IMR-90 (cell line): ENCODE measurements around the gene TENM4. TPM values are rescaled to one million over a fixed set of nuclear protein-coding genes. Genes with fewer than 3 reads are reported as not detected.
A peak's percentile ranks its signal among the peaks of the same experiment; 100 is the strongest.

Experiments used
- ATAC-seq: fragments of 200-7000 bp; cut with Tn5 transposase; 2 replicates; pipeline ENCODE4 v1.9.1; 2020; ENCODE audit warnings: low read depth, mild to moderate bottlenecking, moderate library complexity
- BruUV-seq: library from RNA; stranded (reverse); fragments of 400-500 nt; replicated peaks from 2 replicates; lab custom pipeline; 2021; lab: Mats Ljungman, UMichigan
- CTCF ChIA-PET: fragments of 300-600 bp; formaldehyde crosslinking; extraction: SDS; loops from one replicate; lab custom pipeline; 2021; ENCODE audit warnings: antibody characterized with exemption; lab: Yijun Ruan, JAX
- POLR2A ChIA-PET: fragments of 300-600 bp; sonication (Branson Sonifier 250); formaldehyde crosslinking; loops from one replicate; lab custom pipeline; 2022; ENCODE audit warnings: antibody characterized with exemption; ENCODE audit not compliant: unreplicated experiment; lab: Charles Lee
- DNase-seq: peaks from one replicate; pipeline ENCODE4 v3.0.0; 2013
- H2AFZ ChIP-seq: replicated peaks from 2 replicates; pipeline ENCODE3; 2013; ENCODE audit warnings: low read length, mild to moderate bottlenecking; ENCODE audit not compliant: poor library complexity
- H2AK5ac ChIP-seq: 2 replicates; pipeline ENCODE4 v1.6.1; 2013; ENCODE audit warnings: low read depth, low read length, inconsistent platforms
- H2AK9ac ChIP-seq: replicated peaks from 2 replicates; pipeline ENCODE3; 2013; ENCODE audit warnings: mild to moderate bottlenecking, low read depth, low read length, moderate library complexity; ENCODE audit not compliant: poor library complexity
- H2BK120ac ChIP-seq: 2 replicates; pipeline ENCODE4 v1.6.1; 2013; ENCODE audit warnings: low read depth, low read length, inconsistent platforms
- H2BK15ac ChIP-seq: 3 replicates; pipeline ENCODE4 v1.6.1; 2013; ENCODE audit warnings: low read depth, low read length, inconsistent platforms
- H2BK20ac ChIP-seq: 2 replicates; pipeline ENCODE4 v1.6.1; 2013; ENCODE audit warnings: low read depth, mild to moderate bottlenecking, inconsistent platforms, low read length, moderate library complexity
- H2BK5ac ChIP-seq: 2 replicates; pipeline ENCODE4 v1.6.1; 2013; ENCODE audit warnings: mild to moderate bottlenecking, low read depth, low read length, inconsistent platforms; ENCODE audit not compliant: poor library complexity, severe bottlenecking
- H3K14ac ChIP-seq: replicated peaks from 2 replicates; pipeline ENCODE4 v1.6.1; 2013; ENCODE audit warnings: low read depth, low read length, inconsistent platforms
- H3K18ac ChIP-seq: 2 replicates; pipeline ENCODE4 v1.6.1; 2013; ENCODE audit warnings: low read depth, low read length, control low read depth
- H3K23ac ChIP-seq: 2 replicates; pipeline ENCODE4 v1.6.1; 2013; ENCODE audit warnings: low read depth, low read length, inconsistent platforms
- H3K27ac ChIP-seq: 2 replicates; pipeline ENCODE4 v1.5.1; 2013; ENCODE audit warnings: mild to moderate bottlenecking, control low read depth, low read length; ENCODE audit not compliant: insufficient read depth
- H3K27me3 ChIP-seq: 2 replicates; pipeline ENCODE4 v1.6.1; 2013; ENCODE audit warnings: low read length; ENCODE audit not compliant: control insufficient read depth, insufficient read depth
- H3K36me3 ChIP-seq: 2 replicates; pipeline ENCODE4 v1.6.1; 2013; ENCODE audit warnings: low read length, mixed read lengths; ENCODE audit not compliant: control insufficient read depth, insufficient read depth
- H3K4ac ChIP-seq: 2 replicates; pipeline ENCODE4 v1.6.1; 2013; ENCODE audit warnings: low read depth, low read length, inconsistent platforms
- H3K4me1 ChIP-seq: 2 replicates; pipeline ENCODE4 v1.6.1; 2013; ENCODE audit warnings: low read length, mixed read lengths; ENCODE audit not compliant: control insufficient read depth, insufficient read depth
- H3K4me2 ChIP-seq: 2 replicates; pipeline ENCODE4 v1.6.1; 2013; ENCODE audit warnings: low read depth, mild to moderate bottlenecking, control low read depth, low read length, moderate library complexity
- H3K4me3 ChIP-seq: 2 replicates; pipeline ENCODE4 v1.5.1; 2013; ENCODE audit warnings: low read depth, mild to moderate bottlenecking, control low read depth, low read length, moderate library complexity; ENCODE audit not compliant: insufficient read depth
- H3K56ac ChIP-seq: 2 replicates; pipeline ENCODE4 v1.6.1; 2013; ENCODE audit warnings: low read length, inconsistent platforms; ENCODE audit not compliant: insufficient read depth; ENCODE audit errors: extremely low read depth
- H3K79me1 ChIP-seq, 2 experiments: 2 replicates each; pipeline ENCODE4 v1.6.1; 2013; ENCODE audit warnings: low read length in 2 of 2, inconsistent platforms in 1 of 2, low read depth in 1 of 2
- H3K9ac ChIP-seq: 2 replicates; pipeline ENCODE4 v1.6.1; 2013; ENCODE audit warnings: low read depth, low read length, control low read depth
- H3K9me1 ChIP-seq: 2 replicates; pipeline ENCODE4 v1.6.1; 2013; ENCODE audit warnings: low read length, inconsistent platforms; ENCODE audit not compliant: insufficient read depth
- H3K9me3 ChIP-seq: 2 replicates; pipeline ENCODE4 v1.6.1; 2013; ENCODE audit warnings: low read length; ENCODE audit not compliant: control insufficient read depth, insufficient read depth
- H4K20me1 ChIP-seq: 2 replicates; pipeline ENCODE4 v1.6.1; 2013; ENCODE audit warnings: low read length, inconsistent platforms; ENCODE audit not compliant: insufficient read depth
- H4K5ac ChIP-seq: 2 replicates; pipeline ENCODE4 v1.6.1; 2013; ENCODE audit warnings: mild to moderate bottlenecking, low read depth, low read length, control low read depth
- H4K8ac ChIP-seq, 2 experiments: 2 replicates each; pipeline ENCODE4 v1.6.1; 2013; ENCODE audit warnings: low read depth in 2 of 2, low read length in 2 of 2, control low read depth in 1 of 2, inconsistent platforms in 1 of 2
- H4K91ac ChIP-seq: 2 replicates; pipeline ENCODE4 v1.6.1; 2013; ENCODE audit warnings: low read depth, low read length, inconsistent platforms; ENCODE audit not compliant: insufficient read depth
- FOS ChIP-seq: fragments of 150-350 bp; IDR thresholded peaks from 2 replicates; pipeline ENCODE4 v1.6.1; 2016; ENCODE audit warnings: low read depth, low read length
- NFE2L2 ChIP-seq: fragments of 150-350 bp; IDR thresholded peaks from 2 replicates; pipeline ENCODE4 v1.6.1; 2016; ENCODE audit warnings: low read depth, mild to moderate bottlenecking, low read length
- WGBS, 2 experiments: methylation state at CpG; one replicate each; pipeline versions ENCODE4 v1.1.5 to v1.1.7; 2013; ENCODE audit warnings: missing lambda C conversion rate in 2 of 2; ENCODE audit not compliant: insufficient read length in 1 of 2; ENCODE audit errors: extremely low coverage in 2 of 2; 5-methylcytosine and 5-hydroxymethylcytosine counted together
- dilution Hi-C: fragments of 300-500 bp; cut with HindIII; formaldehyde crosslinking; loops from one replicate; pipeline ENCODE4 v1.14.3; 2018; ENCODE audit warnings: low sequenced_read_pairs; ENCODE audit not compliant: unreplicated experiment
- in situ Hi-C: fragments of 300-500 bp; cut with MboI; formaldehyde crosslinking; loops from 3 replicates; pipeline ENCODE4 v1.14.3; 2019; ENCODE audit warnings: low sequenced_read_pairs, inconsistent platforms, mixed read lengths
- intact Hi-C: fragments of 100-400 bp; cut with micrococcal nuclease; formaldehyde crosslinking; loops from 2 replicates; pipeline ENCODE4 v1.10.0; 2022
- polyA plus RNA-seq, 3 experiments: library from polyadenylated mRNA; depleted of rRNA; stranded (reverse); fragments of >200 nt; gene quantifications; 2 replicates each; pipeline ENCODE4 v1.2.3, GENCODE V29; 2012; ENCODE audit warnings: low replicate concordance in 1 of 3
- total RNA-seq: library from RNA; depleted of rRNA; stranded (reverse); fragments of >200 nt; gene quantifications from 2 replicates; pipeline ENCODE4 v1.2.3, GENCODE V29; 2012

The TENM4 gene
- total and polyA plus RNA-seq, 2 of the 4 experiments (the other 2 are of a cell fraction), result 7.4 to 9.0 TPM

DNA sequence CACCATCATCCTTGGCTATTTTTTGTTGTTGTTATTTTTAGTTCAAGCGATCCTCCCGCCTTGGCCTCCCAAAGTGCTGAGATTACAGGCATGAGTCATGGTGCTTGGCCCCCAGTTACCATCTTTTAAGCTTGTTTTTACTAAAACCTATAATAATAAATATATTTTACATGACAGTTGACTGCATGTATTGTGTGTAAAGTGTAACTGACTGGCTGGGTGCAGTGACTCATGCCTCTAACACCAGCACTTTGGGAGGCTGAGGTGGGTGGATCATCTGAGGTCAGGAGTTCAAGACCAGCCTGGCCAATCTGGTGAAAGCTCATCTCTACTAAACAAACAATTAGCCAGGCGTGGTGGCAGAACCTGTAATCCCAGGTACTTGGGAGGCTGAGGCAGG, 386.2 kb downstream of the TENM4 start:
- no peak overlapping the region for H3K27ac ChIP-seq
- H3K4me1 ChIP-seq, result peaks cover 20% of the 10 kb centered on the region
- H3K4me3 ChIP-seq, result no peak overlapping the region
- H3K14ac ChIP-seq, result no peak overlapping the region
- H4K8ac ChIP-seq, result no peak overlapping the region
- no peak overlapping the region for H3K9ac ChIP-seq
- no peak overlapping the region for H4K91ac ChIP-seq
- intact Hi-C loops, result loop anchor here (10.0 kb wide), 1 partner anchor 260 kb away; no protein-coding TSS in a partner anchor
- H4K5ac ChIP-seq, result no peak overlapping the region
- in situ Hi-C loops, result loop anchor here (10.0 kb wide), 1 partner anchor 250 kb away; no protein-coding TSS in a partner anchor
- H4K20me1 ChIP-seq, result no peaks in the 10 kb centered on the region
- no CpG with 5 or more reads among the region's 3 CpGs for WGBS, 2 experiments
- ATAC-seq (peak; percentile 59), DNase-seq (peak; percentile 87)
- CTCF ChIA-PET, result interaction anchor here (0.9 to 1.1 kb wide), 2 partner anchors 45 to 409 kb away, joined by 3 read pairs; no protein-coding TSS in a partner anchor
- no peak overlapping the region for H3K56ac ChIP-seq
- no peaks in the 10 kb centered on the region; a peak in 1 of 4 replicates for H3K79me1 ChIP-seq
- no TSS peak for BruUV-seq
- H3K9me1 ChIP-seq, result 0 out of 2 replicates have a peak, but pooled peaks cover 6% of the 10 kb centered on the region
- H3K23ac ChIP-seq, result no peak overlapping the region
- no peak overlapping the region for H2BK20ac ChIP-seq
- no peak overlapping the region for H2AK5ac ChIP-seq
- no peaks in the 10 kb centered on the region for H3K36me3 ChIP-seq
- H2BK15ac ChIP-seq, result no peak overlapping the region
- dilution Hi-C loops, result no loop called here
- POLR2A ChIA-PET, result no interaction called here
- H2AFZ ChIP-seq, result no peak overlapping the region
- H3K9me3 ChIP-seq, result no peaks in the 10 kb centered on the region
- TF ChIP-seq FOS, result peak; percentile 26
- TF ChIP-seq NFE2L2, result no peak
- H2AK9ac ChIP-seq, result no peak overlapping the region
- no peaks in the 10 kb centered on the region for H3K27me3 ChIP-seq
- H3K4ac ChIP-seq, result no peak overlapping the region; the same call in 1 of the 2 replicates
- no peak overlapping the region for H2BK120ac ChIP-seq
- H3K4me2 ChIP-seq, result no peak overlapping the region
- no peak overlapping the region for H2BK5ac ChIP-seq
- no peak overlapping the region; the same call in 1 of the 2 replicates for H3K18ac ChIP-seq
